ENCODE data around the gene CPHXL2.
A peak's percentile ranks its signal among the peaks of the same experiment; 100 is the strongest.

Gene CPHXL2

DNA sequence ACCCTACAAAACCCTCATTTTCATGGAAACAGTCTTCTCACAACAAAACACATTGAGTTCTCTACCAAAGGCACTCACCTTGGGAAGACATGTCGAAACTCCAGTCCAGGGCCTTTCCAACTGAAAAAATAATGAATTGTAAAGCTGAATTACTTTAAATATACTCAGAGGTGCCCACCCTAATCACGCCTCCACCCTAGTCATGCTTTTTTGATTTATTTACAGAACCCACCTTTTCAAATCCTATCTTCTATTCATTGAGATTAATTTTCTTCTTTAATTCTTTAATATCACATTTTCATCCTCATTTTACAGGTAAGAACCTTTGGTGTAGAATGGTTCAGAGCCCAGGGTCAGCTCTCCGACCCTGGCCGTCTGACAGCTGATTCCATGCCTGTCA, at the start of gene CPHXL2:
TSS of gene CPHXL2 (minus strand) at position 101 of the 400 bp plus-strand sequence. CDS start at position 91, 10 bp downstream.
- DNase-seq, result no peak

DNA sequence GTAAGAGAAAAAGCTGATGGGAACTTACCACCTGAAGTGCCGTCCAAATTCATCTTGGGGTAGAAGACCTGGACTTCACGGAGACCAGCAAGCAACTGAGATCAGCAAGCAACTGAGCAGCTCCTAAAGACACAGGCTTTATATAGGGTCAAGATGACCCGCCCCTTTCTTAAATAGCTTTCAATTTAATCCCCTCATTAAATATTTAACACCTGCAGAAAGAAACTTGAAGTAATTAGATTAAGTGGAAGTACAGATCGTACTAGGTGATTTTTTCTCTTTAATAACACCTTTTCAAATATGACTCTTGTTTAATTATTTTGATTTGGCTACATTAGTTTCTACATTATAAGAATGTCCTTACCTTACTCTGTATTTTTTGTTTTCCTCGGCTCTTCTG, 49.6 kb upstream of the CPHXL2 start, which contains the start of gene CPHXL:
TSS of gene CPHXL (minus strand) at position 101 of the 400 bp plus-strand sequence. CDS start at position 53, 48 bp downstream.
- DNase-seq, result no peak

- DNase-seq, result no peak
Observed at GRCh38 chr16:75718452-75718851, 41.6 kb upstream of the CPHXL2 start.

DNA sequence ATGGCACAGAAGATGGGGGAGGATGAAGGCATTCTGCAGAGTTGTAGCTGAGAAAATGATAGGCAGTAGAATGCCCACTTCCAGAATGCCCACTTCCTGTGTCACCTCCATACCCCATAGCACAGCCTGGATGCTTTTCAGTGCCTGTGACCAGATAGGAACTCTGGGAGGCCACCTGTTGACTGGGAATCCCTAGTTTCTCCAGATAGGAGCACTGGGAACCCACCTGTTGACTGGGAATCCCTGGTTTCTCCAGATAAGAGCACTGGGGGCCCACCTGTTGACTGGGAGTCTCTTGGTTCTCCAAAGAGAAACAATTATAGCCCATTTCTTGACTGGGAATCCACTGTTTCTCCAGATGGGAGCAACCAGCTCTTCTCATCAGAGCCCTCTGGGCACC, 37.9 kb upstream of the CPHXL2 start:
- DNase-seq, result no peak

- DNase-seq, result no peak
Observed at GRCh38 chr16:75710344-75710743, 33.5 kb upstream of the CPHXL2 start.

DNA sequence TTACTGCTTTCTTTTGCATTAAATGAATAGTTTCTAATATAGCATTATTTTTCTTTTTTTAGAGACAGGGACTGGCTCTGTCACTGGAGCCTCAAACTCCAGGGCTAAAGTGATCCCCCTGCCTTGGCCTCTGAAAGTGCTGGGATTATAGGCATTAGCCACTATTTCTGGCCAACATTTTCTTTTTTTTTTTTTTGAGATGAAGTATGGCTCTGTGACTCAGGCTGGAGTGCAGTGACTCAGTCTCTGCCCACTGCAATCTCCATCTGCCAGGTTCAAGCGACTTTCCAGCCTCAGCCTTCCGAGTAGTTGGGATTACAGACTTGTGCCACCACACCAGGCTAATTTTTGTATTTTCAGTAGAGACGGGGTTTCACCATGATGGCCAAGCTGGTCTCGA, 26.5 kb upstream of the CPHXL2 start:
- no peak for DNase-seq

DNA sequence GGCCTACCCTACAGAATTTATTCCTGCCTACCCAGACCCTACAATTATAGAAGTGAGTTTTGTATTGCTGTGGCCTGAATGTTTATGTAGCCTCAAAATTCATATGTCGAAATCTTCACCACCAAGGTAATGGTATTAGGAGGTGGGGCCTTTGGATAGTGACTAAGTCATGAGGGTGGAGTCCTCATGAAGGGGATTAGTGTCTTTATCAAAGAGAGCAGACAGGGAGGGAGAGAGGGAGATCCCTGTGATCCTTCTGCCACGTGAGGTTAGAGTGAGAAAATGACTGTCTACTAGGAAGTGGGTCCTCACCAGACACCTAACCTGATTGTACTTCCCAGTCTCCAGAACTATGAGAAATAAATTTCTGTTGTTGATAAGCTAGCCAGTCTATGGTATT, 25.4 kb upstream of the CPHXL2 start:
- no peak for DNase-seq

DNA sequence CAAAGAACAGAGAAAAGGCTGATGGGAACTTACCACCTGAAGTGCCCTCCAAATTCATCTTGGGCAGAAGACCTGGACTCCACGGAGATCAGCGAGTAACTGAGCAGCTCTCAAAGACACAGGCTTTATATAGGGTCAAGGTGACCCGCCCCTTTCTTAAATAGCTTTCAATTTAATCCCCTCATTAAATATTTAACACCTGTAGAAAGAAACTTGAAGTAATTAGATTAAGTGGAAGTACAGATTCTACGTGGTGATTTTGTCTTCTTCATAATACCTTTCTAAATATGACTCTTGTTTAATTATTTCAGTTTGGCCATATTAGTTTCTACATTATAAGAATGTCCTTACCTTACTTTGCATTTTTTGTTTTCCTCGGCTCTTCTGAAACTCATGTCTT, 24.6 kb upstream of the CPHXL2 start, which contains the start of gene DUXB:
TSS of gene DUXB (minus strand) at position 101 of the 400 bp plus-strand sequence. CDS start at position 58, 43 bp downstream.
- DNase-seq, result no peak

GRCh38 chr16:75697571-75697970, 20.8 kb upstream of the CPHXL2 start:
- no peak for DNase-seq

DNA sequence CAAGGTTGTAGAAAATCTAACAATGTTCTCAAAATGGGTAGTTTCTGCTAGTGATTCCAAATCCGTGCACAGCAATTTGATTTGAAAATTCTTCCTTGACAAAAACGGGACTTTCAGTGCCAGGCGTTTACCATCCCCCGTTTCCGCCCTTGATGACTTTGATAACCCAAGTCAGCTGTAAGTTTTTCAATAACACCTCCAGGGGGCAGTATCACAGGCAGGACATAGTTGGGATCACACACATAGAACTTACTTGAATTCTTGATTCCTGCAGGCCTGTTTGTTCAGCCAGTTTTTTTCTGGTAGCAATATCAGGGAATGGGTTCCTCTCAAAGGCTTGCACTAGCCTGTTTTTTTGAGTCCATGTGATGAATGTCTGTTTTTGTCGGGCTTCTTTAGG, 18.9 kb upstream of the CPHXL2 start:
- DNase-seq, result no peak

- no peak for DNase-seq
Observed at GRCh38 chr16:75687361-75687760, 10.6 kb upstream of the CPHXL2 start.

DNA sequence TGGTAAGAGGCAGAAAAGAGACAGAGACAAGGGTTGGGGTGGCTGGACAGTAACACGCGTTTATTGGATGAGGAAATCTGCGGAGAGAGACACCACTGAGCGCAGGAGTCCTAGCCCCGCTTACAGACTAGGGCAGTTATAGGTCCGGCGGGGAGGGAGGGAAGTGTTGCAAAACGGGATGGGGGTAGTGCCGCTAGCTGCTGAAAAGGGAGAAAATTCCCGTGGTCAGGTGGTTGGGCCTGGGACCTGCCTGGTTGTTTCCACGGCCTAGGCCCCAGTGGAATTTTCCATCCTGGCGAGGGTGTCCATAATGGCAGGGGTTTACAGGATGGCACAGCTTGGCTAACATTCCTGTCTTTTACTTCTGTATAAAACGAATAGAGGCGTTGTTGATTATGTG, 5.5 kb upstream of the CPHXL2 start:
- DNase-seq, result no peak

DNA sequence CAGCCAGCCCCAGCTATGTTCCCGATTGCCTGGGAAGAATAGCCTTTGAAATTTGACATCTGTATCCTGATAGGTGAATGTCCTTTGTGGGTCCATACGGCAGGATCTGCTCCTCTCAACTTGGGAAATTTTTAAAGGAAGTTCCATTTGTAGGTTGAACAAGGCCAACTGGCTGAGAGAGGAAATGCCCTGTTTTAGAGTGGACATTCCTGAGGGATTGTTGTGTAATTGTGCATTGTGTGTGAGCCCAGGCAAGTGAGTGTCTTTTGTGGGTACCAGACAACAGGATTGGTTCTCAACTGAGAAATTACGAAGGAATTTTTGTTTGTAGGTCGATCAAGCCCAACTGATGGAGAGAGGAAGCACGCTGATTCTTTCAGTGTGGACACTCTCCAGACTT, 2.6 kb upstream of the CPHXL2 start:
- DNase-seq, result no peak

- DNase-seq, result no peak
Observed at GRCh38 chr16:75667503-75667902, 9.3 kb downstream of the CPHXL2 start.

GRCh38 chr16:75660726-75661302, 16.0 kb downstream of the CPHXL2 start:
- DNase-seq, result no peak

- no peak for DNase-seq
Observed at GRCh38 chr16:75660321-75660720, 16.5 kb downstream of the CPHXL2 start.

- DNase-seq, result no peak
Observed at GRCh38 chr16:75658175-75658574, 18.6 kb downstream of the CPHXL2 start.

- no peak for DNase-seq
Observed at GRCh38 chr16:75653922-75654321, 22.9 kb downstream of the CPHXL2 start.

- DNase-seq, result peak; percentile 79
Observed at GRCh38 chr16:75648265-75649076, 28.3 kb downstream of the CPHXL2 start.

- DNase-seq, result peak; percentile 95
Observed at GRCh38 chr16:75647492-75648264, 29.1 kb downstream of the CPHXL2 start, which contains the start of the genes KARS1 and TERF2IP. TSS of gene KARS1 (minus strand) at chr16:75647665. CDS start at chr16:75647639, 26 bp downstream. TSS of gene TERF2IP (plus strand) at chr16:75647773. CDS start at chr16:75647883, 110 bp downstream.

DNA sequence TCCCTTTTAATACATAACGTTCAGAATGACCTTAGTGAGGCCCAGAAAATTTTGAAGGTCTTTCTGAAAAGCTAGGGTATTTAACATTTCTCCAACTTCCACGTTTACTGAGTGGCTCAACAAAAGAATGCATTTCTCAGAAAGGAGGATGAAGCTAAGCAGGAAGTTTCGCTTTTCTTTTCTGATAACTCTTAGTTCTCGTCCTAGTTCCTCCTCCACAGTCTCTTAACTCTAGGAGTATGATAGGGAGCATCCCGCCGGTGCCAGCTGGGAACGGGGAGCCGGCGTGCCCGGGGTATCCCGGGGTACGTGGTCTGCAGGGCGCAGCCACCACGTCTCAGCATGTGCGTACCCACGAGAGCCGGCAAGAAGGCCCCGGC, 29.7 kb downstream of the CPHXL2 start:
- DNase-seq, result peak; percentile 60

GRCh38 chr16:75644240-75645012, 32.4 kb downstream of the CPHXL2 start:
- DNase-seq, result no peak

DNA sequence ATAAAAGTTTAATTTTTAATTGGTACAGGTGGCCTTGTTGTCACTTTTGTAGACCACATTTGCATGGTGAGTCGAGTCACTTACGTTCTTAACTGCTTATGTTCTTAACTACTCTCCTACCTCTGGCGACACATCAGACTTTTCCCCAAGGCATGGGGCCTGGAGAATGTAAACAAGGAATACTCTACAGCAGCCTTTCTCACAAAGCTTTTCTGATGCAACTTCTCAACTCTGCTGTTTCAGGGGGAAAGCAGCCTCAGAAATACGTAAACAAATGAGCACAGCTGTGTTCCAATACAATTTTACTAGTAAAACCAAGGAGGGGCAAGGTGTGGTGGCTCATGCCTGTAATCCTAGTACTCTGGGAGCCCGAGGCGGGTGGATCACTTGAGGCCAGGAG, 36.2 kb downstream of the CPHXL2 start:
- DNase-seq, result no peak
